DOHH2 (cell line): ENCODE measurements around the gene MEX3C.

Experiments used
- H3F3A ChIP-seq: fragments of 200-600 bp; sonication (generic), shearing (Covaris generic); 2 replicates; pipeline ENCODE4 v1.6.0; 2016; ENCODE audit warnings: antibody characterized with exemption, mild to moderate bottlenecking; ENCODE audit not compliant: control insufficient read depth, insufficient read depth
- H3K27ac ChIP-seq: fragments of 200-600 bp; sonication (generic); 2 replicates; pipeline ENCODE4 v1.5.1; 2014; ENCODE audit warnings: low read depth, mild to moderate bottlenecking, low read length, moderate library complexity
- H3K27me3 ChIP-seq: fragments of 200-600 bp; sonication (generic); 2 replicates; pipeline ENCODE4 v1.6.1; 2014; ENCODE audit warnings: mild to moderate bottlenecking, low read length, mixed read lengths; ENCODE audit not compliant: control insufficient read depth
- H3K36me3 ChIP-seq: fragments of 200-600 bp; sonication (generic); 2 replicates; pipeline ENCODE4 v1.6.1; 2014; ENCODE audit warnings: mild to moderate bottlenecking, low read length, moderate library complexity, mixed read lengths; ENCODE audit not compliant: control insufficient read depth
- H3K4me1 ChIP-seq: fragments of 200-600 bp; sonication (generic); 2 replicates; pipeline ENCODE4 v1.6.1; 2014; ENCODE audit warnings: mild to moderate bottlenecking, low read length, mixed read lengths; ENCODE audit not compliant: control insufficient read depth
- H3K4me2 ChIP-seq: fragments of 200-600 bp; sonication (generic); 2 replicates; pipeline ENCODE4 v1.6.0; 2014; ENCODE audit warnings: mild to moderate bottlenecking, low read length, moderate library complexity
- H3K4me3 ChIP-seq: fragments of 200-600 bp; sonication (generic); 2 replicates; pipeline ENCODE4 v1.5.1; 2014; ENCODE audit warnings: mild to moderate bottlenecking, low read length, mixed read lengths
- H3K79me2 ChIP-seq: fragments of 200-600 bp; sonication (generic); 2 replicates; pipeline ENCODE4 v1.6.1; 2014; ENCODE audit warnings: mild to moderate bottlenecking, low read length, mixed read lengths; ENCODE audit not compliant: control insufficient read depth
- H3K9me2 ChIP-seq: fragments of 200-600 bp; sonication (generic); replicated peaks from 2 replicates; pipeline ENCODE4 v1.6.1; 2014; ENCODE audit warnings: mild to moderate bottlenecking, low read length, mixed read lengths; ENCODE audit not compliant: control insufficient read depth
- H3K9me3 ChIP-seq: fragments of 200-600 bp; sonication (generic); 2 replicates; pipeline ENCODE4 v1.6.1; 2014; ENCODE audit warnings: antibody characterized with exemption, low read length, mixed read lengths; ENCODE audit not compliant: control insufficient read depth, insufficient read depth
- H4K20me1 ChIP-seq: fragments of 200-600 bp; sonication (generic); 2 replicates; pipeline ENCODE4 v1.6.0; 2014; ENCODE audit warnings: low read depth, mild to moderate bottlenecking, antibody characterized with exemption, low read length, moderate library complexity; ENCODE audit not compliant: control insufficient read depth, insufficient read depth
- EZH2phosphoT487 ChIP-seq: fragments of 200-600 bp; sonication (generic); IDR thresholded peaks from 2 replicates; pipeline ENCODE4 v1.6.1; 2017; ENCODE audit warnings: borderline replicate concordance, mild to moderate bottlenecking, antibody characterized with exemption, low read length, moderate library complexity, mixed read lengths
- TF ChIP-seq, protein P1 (sequence below): fragments of 200-600 bp; sonication (generic); IDR thresholded peaks from one replicate; pipeline ENCODE4 v1.5.1; 2014; ENCODE audit warnings: antibody characterized with exemption, mild to moderate bottlenecking, low read depth, low read length; ENCODE audit not compliant: poor library complexity, severe bottlenecking

MEX3C gene

DNA sequence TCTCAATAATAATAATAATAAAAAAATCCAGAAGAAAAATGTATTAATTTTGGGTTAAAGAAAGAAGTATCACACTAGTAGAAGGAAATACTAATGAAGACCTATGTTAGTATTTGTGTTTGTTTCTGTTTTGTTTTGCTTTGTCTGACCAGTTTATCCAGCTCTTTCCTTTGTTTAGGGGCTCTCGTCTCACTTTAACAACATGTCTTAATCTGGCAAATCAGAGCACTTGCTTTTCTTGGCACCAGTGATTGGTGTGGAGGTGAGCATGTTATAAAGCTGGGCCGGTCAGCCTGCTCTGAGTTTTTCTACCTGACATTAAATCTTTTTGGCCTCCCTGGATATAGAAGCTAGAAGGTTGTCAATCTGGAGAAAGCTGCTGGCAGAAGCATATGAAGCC is 15.1 kb upstream of the MEX3C start:
- H3K9me2 ChIP-seq, result no peaks in the 10 kb centered on the region
- TF ChIP-seq EZH2phosphoT487, result no peak
- TF ChIP-seq, protein P1, sequence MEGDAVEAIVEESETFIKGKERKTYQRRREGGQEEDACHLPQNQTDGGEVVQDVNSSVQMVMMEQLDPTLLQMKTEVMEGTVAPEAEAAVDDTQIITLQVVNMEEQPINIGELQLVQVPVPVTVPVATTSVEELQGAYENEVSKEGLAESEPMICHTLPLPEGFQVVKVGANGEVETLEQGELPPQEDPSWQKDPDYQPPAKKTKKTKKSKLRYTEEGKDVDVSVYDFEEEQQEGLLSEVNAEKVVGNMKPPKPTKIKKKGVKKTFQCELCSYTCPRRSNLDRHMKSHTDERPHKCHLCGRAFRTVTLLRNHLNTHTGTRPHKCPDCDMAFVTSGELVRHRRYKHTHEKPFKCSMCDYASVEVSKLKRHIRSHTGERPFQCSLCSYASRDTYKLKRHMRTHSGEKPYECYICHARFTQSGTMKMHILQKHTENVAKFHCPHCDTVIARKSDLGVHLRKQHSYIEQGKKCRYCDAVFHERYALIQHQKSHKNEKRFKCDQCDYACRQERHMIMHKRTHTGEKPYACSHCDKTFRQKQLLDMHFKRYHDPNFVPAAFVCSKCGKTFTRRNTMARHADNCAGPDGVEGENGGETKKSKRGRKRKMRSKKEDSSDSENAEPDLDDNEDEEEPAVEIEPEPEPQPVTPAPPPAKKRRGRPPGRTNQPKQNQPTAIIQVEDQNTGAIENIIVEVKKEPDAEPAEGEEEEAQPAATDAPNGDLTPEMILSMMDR, result no peak
- no peaks in the 10 kb centered on the region for H3K9me3 ChIP-seq
- H3K27ac ChIP-seq, result no peak overlapping the region
- no peaks in the 10 kb centered on the region for H3K27me3 ChIP-seq
- H3K4me3 ChIP-seq, result no peak overlapping the region
- H3K79me2 ChIP-seq, result no peaks in the 10 kb centered on the region
- no peak overlapping the region for H3K4me2 ChIP-seq
- H3K4me1 ChIP-seq, result no peaks in the 10 kb centered on the region
- no peaks in the 10 kb centered on the region for H3K36me3 ChIP-seq
- no peaks in the 10 kb centered on the region for H3F3A ChIP-seq
- no peaks in the 10 kb centered on the region for H4K20me1 ChIP-seq

- H3K36me3 ChIP-seq, result no peaks in the 10 kb centered on the region
- TF ChIP-seq, protein P1, result no peak
- TF ChIP-seq EZH2phosphoT487, result no peak
- H3K4me1 ChIP-seq, result no peaks in the 10 kb centered on the region
- no peaks in the 10 kb centered on the region for H4K20me1 ChIP-seq
- no peak overlapping the region for H3K27ac ChIP-seq
- H3F3A ChIP-seq, result no peaks in the 10 kb centered on the region
- no peaks in the 10 kb centered on the region for H3K79me2 ChIP-seq
- no peaks in the 10 kb centered on the region for H3K9me3 ChIP-seq
- H3K9me2 ChIP-seq, result no peaks in the 10 kb centered on the region
- H3K27me3 ChIP-seq, result no peaks in the 10 kb centered on the region
- H3K4me2 ChIP-seq, result no peak overlapping the region
- no peak overlapping the region for H3K4me3 ChIP-seq
Measured at GRCh38 chr18:51211552-51211951, 14.1 kb upstream of the MEX3C start.

DNA sequence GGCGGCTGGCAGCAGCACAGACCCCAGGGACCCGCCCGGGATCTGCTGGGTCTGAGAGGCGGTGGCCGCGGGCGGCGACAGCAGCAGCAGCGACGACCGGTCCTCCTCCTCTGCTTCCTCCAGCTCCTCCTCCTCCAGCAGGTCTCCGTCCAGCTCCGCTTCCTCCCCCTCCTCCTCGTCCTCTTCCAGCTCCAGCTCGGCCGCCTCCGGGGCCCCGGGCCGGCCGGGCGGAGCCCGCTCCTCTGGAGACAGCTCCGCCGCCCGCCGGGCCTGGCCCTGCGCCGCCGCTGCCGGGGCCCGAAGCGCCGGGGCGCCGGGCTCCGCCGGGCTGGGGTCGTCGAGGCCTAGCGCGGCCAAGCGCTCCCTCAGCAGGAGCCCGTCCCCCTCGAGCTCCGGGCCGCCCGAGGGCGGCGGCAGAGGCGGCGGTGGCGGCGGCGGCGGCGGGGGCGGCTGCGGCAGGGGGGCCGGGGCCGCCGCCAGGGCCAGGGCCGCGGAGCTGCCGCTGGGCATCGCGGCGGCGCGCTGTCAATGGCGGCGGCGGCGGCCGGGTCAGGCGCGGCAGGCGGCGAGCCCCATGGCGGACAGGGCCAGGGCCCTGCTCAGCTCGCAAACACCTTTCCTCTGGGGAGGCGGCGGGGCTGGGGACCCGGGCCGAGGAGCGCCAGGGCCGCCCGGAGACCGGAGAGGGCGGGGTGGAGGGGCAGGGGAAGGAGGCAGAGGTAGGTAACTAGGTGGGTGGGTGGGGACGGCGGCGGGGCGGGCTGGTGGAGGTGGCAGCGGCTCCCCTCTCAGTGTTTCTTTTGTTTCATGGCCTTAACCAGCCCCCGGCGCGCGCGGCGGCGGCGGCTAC is 445 bp downstream of the MEX3C start:
- Histone ChIP-seq H3K4me2 (peak overlapping the region; percentile 86), H4K20me1 (peaks cover 8% of the 10 kb centered on the region), H3K4me3 (peak overlapping the region; percentile 96), H3K4me1 (peaks cover 37% of the 10 kb centered on the region), H3K79me2 (peaks cover 48% of the 10 kb centered on the region), H3F3A (no peaks in the 10 kb centered on the region; the same call in 1 of the 2 replicates), H3K9me3 (no peaks in the 10 kb centered on the region), H3K9me2 (no peaks in the 10 kb centered on the region), H3K27ac (peak overlapping the region; percentile 49), H3K36me3 (peaks cover 31% of the 10 kb centered on the region), H3K27me3 (peaks cover 3% of the 10 kb centered on the region; the same call in 1 of the 2 replicates)
- TF ChIP-seq, protein P1, result no peak
- no peak for TF ChIP-seq EZH2phosphoT487
